ENCODE results near the gene ACSL5.

DNA sequence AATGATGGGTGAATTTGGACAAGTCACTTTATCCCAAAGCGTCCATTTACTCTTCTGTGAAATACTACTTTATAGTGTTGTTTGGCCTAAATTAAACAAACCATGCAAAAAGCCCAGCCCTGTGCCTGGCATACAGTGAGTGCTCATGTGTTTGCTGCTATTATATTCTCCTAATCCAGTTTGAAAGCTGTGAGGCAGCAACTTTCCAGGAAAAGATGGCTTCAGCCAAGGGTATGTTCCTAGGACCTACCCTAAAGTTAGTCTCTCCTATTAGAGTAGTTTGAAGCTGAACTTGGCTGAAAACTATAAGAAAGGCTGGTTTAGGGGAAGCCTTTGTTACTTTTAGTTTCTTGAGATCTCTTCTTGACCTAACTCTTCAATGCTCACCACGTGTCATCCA lies 19.9 kb downstream of the ACSL5 start:
- TF ChIP-seq CTCF (IDR thresholded peaks at IDR 0.05; ENCODE audit: extremely low read depth in 1 of 2, insufficient read depth in 1 of 2, low read depth in 1 of 2, low read length in 2 of 2) (no peak), POLR2A (IDR thresholded peaks at IDR 0.05; ENCODE audit: low read depth, low read length) (no peak), EZH2 (IDR thresholded peaks at IDR 0.05; ENCODE audit: borderline replicate concordance, low read depth, low read length, severe bottlenecking) (no peak), FOS (IDR thresholded peaks at IDR 0.05; ENCODE audit: borderline replicate concordance, insufficient read depth, low read length) (no peak)
- TF ChIP-seq, protein P1, sequence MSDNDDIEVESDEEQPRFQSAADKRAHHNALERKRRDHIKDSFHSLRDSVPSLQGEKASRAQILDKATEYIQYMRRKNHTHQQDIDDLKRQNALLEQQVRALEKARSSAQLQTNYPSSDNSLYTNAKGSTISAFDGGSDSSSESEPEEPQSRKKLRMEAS (IDR thresholded peaks at IDR 0.05; ENCODE audit: insufficient read depth, insufficient read length) = no peak

All from endothelial cell of umbilical vein (primary cell).